ENCODE data around the gene RAB17.

GRCh38 chr2:237549216-237549615, 41.3 kb downstream of the RAB17 start:
- TF ChIP-seq CTCF (IDR thresholded peaks at IDR 0.05) (no peak), POLR2AphosphoS5 (IDR thresholded peaks at IDR 0.05) (no peak)
